PC-3 (cell line): ENCODE measurements around the gene ADAMTS16.

Experiments
- EZH2 ChIP-seq: fragments of 300-600 bp; sonication (generic); IDR thresholded peaks from one replicate; pipeline ENCODE4 v1.6.1; 2017; ENCODE audit warnings: antibody characterized with exemption, mild to moderate bottlenecking, low read length; ENCODE audit not compliant: unreplicated experiment
- TF ChIP-seq, protein P1 (sequence below): fragments of 300-600 bp; sonication (generic); conservative IDR thresholded peaks from 2 replicates; pipeline ENCODE4 v1.5.1; 2017; ENCODE audit warnings: antibody characterized with exemption, low read depth, mild to moderate bottlenecking, low read length

DNA sequence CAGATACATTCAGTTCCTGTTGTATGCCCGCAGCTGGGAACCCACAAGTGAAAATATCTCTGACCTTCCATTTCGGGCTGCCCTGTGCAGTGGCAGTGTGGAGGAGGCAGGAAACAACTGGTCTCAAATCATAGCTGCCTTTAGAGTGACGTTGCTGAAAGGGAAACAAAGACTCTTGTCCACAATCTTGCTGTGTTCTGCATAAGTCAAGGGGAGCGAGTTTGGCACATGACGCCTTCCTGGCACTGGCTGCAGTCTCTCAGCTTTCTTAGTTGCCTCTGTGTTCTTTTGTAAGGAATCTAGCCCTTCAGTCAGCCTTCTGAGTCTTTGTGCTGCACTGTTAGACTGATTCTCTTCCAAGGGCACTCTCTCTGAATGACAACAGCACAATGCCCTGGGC lies 24.0 kb downstream of the ADAMTS16 start:
- TF ChIP-seq, protein P1, sequence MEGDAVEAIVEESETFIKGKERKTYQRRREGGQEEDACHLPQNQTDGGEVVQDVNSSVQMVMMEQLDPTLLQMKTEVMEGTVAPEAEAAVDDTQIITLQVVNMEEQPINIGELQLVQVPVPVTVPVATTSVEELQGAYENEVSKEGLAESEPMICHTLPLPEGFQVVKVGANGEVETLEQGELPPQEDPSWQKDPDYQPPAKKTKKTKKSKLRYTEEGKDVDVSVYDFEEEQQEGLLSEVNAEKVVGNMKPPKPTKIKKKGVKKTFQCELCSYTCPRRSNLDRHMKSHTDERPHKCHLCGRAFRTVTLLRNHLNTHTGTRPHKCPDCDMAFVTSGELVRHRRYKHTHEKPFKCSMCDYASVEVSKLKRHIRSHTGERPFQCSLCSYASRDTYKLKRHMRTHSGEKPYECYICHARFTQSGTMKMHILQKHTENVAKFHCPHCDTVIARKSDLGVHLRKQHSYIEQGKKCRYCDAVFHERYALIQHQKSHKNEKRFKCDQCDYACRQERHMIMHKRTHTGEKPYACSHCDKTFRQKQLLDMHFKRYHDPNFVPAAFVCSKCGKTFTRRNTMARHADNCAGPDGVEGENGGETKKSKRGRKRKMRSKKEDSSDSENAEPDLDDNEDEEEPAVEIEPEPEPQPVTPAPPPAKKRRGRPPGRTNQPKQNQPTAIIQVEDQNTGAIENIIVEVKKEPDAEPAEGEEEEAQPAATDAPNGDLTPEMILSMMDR, result no peak
- TF ChIP-seq EZH2, result no peak
